HUES64 (cell line): ENCODE data around the gene SUPT5H.
"Not testable (repeated sequence)": the region's sequence is repeated elsewhere in the genome, so short reads cannot be mapped to it uniquely, and the experiment has no call there.

Source experiments
- H3K27ac ChIP-seq: 2 replicates; pipeline ENCODE4 v1.7.0; 2013; ENCODE audit warnings: low read depth, low read length, inconsistent platforms
- H3K27me3 ChIP-seq: 2 replicates; pipeline ENCODE4 v1.6.1; 2013; ENCODE audit warnings: mild to moderate bottlenecking, low read length; ENCODE audit not compliant: insufficient read depth
- H3K36me3 ChIP-seq: 2 replicates; pipeline ENCODE4 v1.6.1; 2013; ENCODE audit warnings: mild to moderate bottlenecking, low read length; ENCODE audit not compliant: insufficient read depth
- H3K4me1 ChIP-seq: 2 replicates; pipeline ENCODE4 v1.6.1; 2013; ENCODE audit warnings: mild to moderate bottlenecking, low read length, moderate library complexity; ENCODE audit not compliant: insufficient read depth
- H3K4me3 ChIP-seq: 2 replicates; pipeline ENCODE4 v1.5.1; 2013; ENCODE audit warnings: mild to moderate bottlenecking, low read length, moderate library complexity
- H3K9ac ChIP-seq: 2 replicates; pipeline ENCODE4 v1.6.1; 2013; ENCODE audit warnings: mild to moderate bottlenecking, low read depth, low read length
- H3K9me3 ChIP-seq: 2 replicates; pipeline ENCODE4 v1.6.1; 2013; ENCODE audit warnings: low read depth, low read length; ENCODE audit not compliant: insufficient read depth
- WGBS: fragments of 150-250, 120-280 bp; methylation state at CpG from one replicate; pipeline ENCODE4 v1.1.7; 2013; ENCODE audit warnings: missing lambda C conversion rate; 5-methylcytosine and 5-hydroxymethylcytosine counted together

SUPT5H gene

DNA sequence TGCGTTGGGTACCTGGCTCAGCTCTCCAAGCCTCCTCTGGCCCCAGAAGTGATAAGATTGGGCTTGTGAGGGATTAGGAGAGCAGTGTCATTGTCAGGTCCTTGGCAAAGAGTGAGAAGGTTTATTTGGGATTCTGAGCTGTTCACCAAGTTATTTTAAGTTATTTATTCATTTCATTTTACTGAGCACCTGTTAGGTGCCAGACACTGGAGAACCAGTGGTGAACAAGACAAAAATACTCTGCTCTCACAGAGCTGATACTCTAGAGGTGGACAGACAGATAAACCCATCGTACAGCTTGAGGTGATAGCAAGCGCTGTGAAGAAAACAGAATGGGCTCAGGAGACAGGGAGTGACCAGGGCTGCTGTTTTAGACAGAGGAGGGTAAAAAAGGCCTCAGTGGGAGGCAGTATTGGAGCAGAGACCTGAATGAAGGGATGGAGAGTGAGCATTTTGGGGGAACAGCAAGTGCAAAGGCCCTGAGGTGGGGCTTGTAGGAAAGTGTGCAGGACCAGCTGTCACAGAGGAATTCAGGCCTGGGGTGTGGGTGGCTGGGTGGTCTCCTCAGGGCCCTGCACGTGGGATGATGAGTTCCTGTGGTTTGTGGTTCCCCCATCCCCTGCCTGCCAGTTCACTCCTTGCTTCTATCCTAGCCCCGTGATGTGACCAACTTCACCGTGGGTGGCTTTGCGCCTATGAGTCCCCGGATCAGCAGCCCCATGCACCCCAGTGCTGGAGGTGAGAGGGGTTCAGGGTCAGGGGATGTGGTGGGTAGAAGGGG, 26.6 kb downstream of the SUPT5H start:
- no peaks in the 10 kb centered on the region for H3K9me3 ChIP-seq
- H3K4me3 ChIP-seq: no peak overlapping the region
- no peak overlapping the region for H3K9ac ChIP-seq
- no peak overlapping the region for H3K27ac ChIP-seq
- peaks cover 95% of the 10 kb centered on the region for H3K36me3 ChIP-seq
- no peaks in the 10 kb centered on the region for H3K27me3 ChIP-seq
- no peaks in the 10 kb centered on the region for H3K4me1 ChIP-seq
- WGBS: 94% methylated on average over 8 of the region's 8 CpGs

DNA sequence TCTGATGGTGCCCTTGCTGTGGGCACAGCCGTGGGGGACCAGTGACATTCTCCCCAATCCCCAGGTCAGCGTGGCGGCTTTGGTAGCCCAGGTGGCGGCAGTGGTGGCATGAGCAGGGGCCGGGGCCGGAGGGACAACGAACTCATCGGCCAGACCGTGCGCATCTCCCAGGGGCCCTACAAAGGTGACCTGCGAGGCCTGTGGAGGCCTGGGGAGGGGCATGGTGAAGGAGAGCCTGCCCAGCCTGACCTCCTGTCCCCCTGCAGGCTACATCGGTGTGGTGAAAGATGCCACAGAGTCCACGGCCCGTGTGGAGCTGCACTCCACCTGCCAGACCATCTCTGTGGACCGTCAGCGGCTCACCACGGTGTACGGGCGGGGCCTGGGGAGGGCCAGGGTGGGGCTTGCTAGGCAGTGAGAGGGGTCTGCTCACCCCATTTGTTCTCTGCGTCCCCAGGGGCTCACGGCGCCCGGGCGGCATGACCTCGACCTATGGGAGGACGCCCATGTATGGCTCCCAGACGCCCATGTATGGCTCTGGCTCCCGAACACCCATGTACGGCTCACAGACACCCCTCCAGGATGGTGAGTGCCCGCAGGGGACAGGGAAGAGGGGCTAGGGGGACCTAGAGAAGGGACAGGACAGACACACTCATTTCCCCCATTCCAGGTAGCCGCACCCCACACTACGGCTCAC, 27.5 kb downstream of the SUPT5H start:
- Histone ChIP-seq H3K9ac (no peak overlapping the region), H3K27me3 (no peaks in the 10 kb centered on the region), H3K4me3 (no peak overlapping the region), H3K36me3 (peaks cover 85% of the 10 kb centered on the region), H3K27ac (no peak overlapping the region), H3K9me3 (no peaks in the 10 kb centered on the region), H3K4me1 (no peaks in the 10 kb centered on the region)
- 96% methylated on average over 32 of the region's 32 CpGs for WGBS

DNA sequence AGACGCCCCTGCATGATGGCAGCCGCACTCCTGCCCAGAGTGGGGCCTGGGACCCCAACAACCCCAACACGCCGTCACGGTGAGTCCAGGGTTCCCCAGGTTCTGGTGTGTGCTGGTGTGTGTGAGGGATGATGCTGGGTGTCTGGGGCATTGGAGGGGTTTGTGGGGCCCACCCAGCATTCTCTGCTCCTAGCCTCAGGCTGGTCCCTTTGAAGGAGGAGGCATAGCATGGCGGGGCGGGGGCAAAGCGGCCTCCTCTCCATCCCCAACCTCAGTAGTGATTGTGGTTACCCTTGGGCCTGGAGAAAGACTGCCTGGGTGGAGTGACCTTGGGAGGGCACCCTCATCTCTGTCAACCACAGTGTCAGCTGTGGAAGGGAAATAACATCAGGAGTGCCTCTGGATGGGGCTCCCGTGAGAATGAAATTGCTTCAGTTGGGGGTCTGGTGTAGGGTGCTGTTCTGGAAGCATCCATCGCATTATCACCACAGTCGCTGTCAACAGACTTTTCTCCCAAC, 28.1 kb downstream of the SUPT5H start:
- Histone ChIP-seq H3K9ac (no peak overlapping the region), H3K9me3 (no peaks in the 10 kb centered on the region), H3K4me1 (no peaks in the 10 kb centered on the region), H3K27me3 (no peaks in the 10 kb centered on the region), H3K27ac (no peak overlapping the region), H3K36me3 (peaks cover 79% of the 10 kb centered on the region), H3K4me3 (no peak overlapping the region)
- WGBS: 94% methylated on average over 10 of the region's 11 CpGs

DNA sequence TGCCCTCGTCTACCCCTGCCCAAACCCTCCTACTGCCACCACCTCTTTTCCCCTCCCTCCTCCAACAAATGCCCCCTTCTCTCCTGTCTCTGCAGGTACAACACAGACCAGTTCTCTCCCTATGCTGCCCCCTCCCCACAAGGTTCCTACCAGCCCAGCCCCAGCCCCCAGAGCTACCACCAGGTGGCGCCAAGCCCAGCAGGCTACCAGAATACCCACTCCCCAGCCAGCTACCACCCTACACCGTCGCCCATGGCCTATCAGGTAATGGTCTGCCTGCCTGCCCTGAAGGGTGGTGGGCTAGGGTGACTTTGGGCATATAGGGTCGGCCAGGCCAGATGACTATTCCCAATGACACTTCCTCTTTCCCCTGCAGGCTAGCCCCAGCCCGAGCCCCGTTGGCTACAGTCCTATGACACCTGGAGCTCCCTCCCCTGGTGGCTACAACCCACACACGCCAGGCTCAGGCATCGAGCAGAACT, 28.8 kb downstream of the SUPT5H start:
- WGBS: 69% methylated on average over 9 of the region's 9 CpGs
- no peak overlapping the region for H3K4me3 ChIP-seq

DNA sequence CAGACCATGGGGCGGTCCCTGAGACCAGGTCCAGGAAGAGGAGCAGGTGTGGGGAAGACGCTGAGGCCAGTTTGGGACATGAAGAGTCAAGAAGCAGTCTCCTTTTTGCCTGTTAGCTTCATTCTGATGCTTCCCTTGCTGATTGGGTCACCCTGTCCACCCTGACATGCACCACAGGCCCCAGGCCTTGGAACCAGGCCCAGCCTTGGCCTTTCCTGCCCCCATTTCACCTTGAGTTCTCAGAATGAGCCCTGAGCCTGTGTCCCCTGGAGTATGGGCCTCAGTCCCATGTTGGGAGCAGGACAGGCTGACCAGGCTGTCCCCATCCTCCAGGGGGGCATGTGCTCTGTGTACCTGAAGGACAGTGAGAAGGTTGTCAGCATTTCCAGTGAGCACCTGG, 30.4 kb downstream of the SUPT5H start:
- no peaks in the 10 kb centered on the region for H3K9me3 ChIP-seq
- no peaks in the 10 kb centered on the region for H3K27me3 ChIP-seq
- WGBS: 95% methylated on average over 2 of the region's 2 CpGs
- 0 out of 2 replicates have a peak, but pooled peaks cover 7% of the 10 kb centered on the region for H3K4me1 ChIP-seq
- H3K4me3 ChIP-seq: no peak overlapping the region
- peaks cover 57% of the 10 kb centered on the region for H3K36me3 ChIP-seq
- H3K9ac ChIP-seq: no peak overlapping the region
- H3K27ac ChIP-seq: no peak overlapping the region

More for the DNA sequence above, 28.8 kb downstream of the SUPT5H start:
- Histone ChIP-seq H3K9me3 (no peaks in the 10 kb centered on the region), H3K4me1 (no peaks in the 10 kb centered on the region), H3K36me3 (peaks cover 72% of the 10 kb centered on the region), H3K27ac (no peak overlapping the region), H3K27me3 (no peaks in the 10 kb centered on the region), H3K9ac (no peak overlapping the region)

DNA sequence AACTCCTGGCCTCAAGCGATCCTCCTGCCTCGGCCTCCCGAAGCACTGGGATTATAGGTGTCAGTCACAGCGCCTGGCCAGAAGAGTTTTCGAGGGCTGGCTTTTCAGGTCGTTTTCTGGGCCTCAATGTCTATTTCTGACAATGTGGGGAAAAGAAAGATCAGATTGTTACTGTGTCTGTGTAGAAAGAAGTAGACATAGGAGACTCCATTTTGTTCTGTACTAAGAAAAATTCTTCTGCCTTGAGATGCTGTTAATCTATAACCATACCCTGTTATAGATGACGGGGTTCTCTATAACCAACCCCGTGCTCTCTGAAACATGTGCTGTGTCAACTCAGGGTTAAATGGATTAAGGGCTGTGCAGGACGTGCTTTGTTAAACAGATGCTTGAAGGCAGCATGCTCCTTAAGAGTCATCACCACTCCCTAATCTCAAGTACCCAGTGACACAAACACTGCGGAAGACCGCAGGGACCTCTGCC, 34.0 kb downstream of the SUPT5H start:
- H3K9me3 ChIP-seq, H3K4me3 ChIP-seq: not testable (repeated sequence)

DNA sequence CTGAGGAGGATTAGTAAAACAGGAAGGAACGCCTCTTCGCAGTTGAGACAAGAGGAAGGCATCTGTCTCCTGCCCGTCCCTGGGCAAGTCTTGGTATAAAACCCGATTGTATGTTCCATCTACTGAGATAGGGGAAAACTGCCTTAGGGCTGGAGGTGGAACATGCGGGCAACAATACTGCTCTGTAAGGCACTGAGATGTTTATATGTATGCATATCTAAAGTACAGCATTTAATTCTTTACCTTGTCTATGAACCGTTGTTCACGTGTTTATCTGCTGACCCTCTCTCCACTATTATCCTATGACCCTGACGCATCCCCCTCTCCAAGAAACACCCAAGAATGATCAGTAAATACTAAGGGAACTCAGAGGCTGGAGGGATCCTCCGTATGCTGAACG, 34.5 kb downstream of the SUPT5H start:
- Histone ChIP-seq H3K9ac (peak overlapping the region; percentile 19; the same call in 1 of the 2 replicates), H3K9me3 (no peaks in the 10 kb centered on the region), H3K36me3 (peaks cover 42% of the 10 kb centered on the region), H3K4me1 (0 out of 2 replicates have a peak, but pooled peaks cover 7% of the 10 kb centered on the region), H3K27ac (no peak overlapping the region; the same call in 1 of the 2 replicates), H3K27me3 (no peaks in the 10 kb centered on the region), H3K4me3 (peak overlapping the region; percentile 86)
- 74% methylated on average over 10 of the region's 10 CpGs for WGBS

More for the DNA sequence above, 34.0 kb downstream of the SUPT5H start:
- WGBS: 73% methylated on average over 11 of the region's 11 CpGs
- peaks cover 43% of the 10 kb centered on the region for H3K36me3 ChIP-seq
- H3K9ac ChIP-seq, H3K27me3 ChIP-seq, H3K27ac ChIP-seq, H3K4me1 ChIP-seq: not testable (repeated sequence)

DNA sequence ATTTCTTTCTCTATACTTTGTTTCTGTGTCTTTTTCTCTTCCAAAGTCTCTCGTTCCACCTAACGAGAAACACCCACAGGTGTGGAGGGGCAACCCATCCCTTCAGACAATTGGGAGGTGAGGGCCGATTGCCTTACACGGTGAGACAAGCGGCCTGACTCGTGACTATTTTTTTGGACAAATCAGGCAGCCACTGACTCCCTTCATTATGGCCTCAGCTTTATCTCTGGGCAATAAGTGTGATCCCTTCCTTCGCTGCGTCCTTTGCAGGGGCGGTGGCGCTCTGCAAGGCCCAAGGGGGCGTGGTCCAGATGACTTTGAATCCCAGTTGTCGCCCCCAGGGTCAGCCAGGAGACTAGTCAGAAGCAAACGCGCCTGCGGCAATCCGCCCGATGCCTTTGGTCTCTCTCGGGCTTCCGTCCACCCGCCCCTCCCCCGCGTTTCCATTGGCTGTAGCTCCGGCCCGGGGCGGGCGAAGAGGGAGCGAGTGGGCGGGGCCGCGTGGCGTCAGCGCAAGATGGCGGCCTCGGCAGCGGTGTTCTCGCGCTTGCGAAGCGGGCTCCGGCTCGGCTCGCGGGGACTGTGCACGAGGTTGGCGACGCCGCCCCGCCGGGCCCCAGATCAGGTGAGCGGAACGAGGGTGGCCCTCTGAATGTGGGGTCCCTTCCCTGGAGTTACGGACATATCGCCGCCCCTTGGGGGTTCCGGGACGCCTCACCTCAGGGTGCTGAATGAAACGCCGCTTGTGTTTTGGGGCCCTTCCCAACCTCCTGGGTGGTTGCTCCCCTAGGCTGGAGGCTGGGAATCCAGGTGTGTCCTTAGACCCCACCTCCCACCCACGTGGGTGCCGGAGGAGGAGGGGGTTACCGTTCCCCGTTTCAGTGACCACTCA, 35.2 kb downstream of the SUPT5H start, which contains the start of gene TIMM50:
TSS of gene TIMM50 (plus strand) at position 502 of the 892 bp plus-strand sequence. CDS start at position 518, 16 bp downstream.
- Histone ChIP-seq H3K4me3 (peak within 1 kb of the TSS; percentile 86), H3K27me3 (no peaks in the 10 kb centered on the region), H3K9ac (peak within 1 kb of the TSS; percentile 98), H3K4me1 (0 out of 2 replicates have a peak, but pooled peaks cover 7% of the 10 kb centered on the region), H3K36me3 (peaks cover 44% of the 10 kb centered on the region), H3K27ac (peak within 1 kb of the TSS; percentile 95), H3K9me3 (no peaks in the 10 kb centered on the region)
- WGBS: 3% methylated on average over 62 of the region's 62 CpGs

DNA sequence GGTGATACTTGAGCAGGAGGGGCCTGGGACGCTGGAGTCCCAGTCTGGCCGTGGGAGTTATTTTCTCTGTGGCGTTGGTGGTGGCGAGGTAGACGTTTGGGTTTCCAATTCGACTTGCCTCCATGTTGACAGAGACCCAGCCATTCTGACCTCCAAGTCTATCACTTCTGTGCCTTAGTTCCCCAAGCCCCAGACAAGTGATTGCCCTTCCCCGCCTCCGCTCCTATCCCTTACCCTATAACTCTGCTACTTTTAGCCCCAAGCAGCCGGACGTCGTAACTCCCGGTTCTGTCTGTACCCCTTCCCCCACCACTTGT, 35.8 kb downstream of the SUPT5H start:
- Histone ChIP-seq H3K36me3 (peaks cover 44% of the 10 kb centered on the region), H3K4me1 (0 out of 2 replicates have a peak, but pooled peaks cover 7% of the 10 kb centered on the region), H3K9me3 (no peaks in the 10 kb centered on the region), H3K4me3 (peak overlapping the region; percentile 86), H3K27ac (peak overlapping the region; percentile 95), H3K9ac (peak overlapping the region; percentile 98), H3K27me3 (no peaks in the 10 kb centered on the region)
- WGBS: 2% methylated on average over 12 of the region's 12 CpGs

DNA sequence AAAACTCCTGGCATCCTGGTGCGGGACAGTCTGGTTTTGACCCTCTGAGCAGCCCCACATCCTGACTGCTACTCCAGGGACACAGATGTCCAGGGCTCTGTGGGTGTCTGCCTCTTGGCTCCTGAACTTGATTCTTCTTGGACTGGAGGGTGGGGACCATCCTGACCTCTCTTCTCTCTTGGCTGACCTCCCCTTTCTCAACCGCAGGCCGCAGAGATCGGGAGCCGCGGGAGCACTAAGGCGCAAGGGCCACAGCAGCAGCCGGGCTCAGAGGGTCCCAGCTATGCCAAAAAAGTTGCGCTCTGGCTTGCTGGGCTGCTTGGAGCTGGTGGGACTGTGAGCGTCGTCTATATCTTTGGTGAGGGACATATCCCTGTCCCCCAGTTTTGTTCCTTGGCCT, 36.3 kb downstream of the SUPT5H start:
- Histone ChIP-seq H3K27ac (peak overlapping the region; percentile 18; the same call in 1 of the 2 replicates), H3K4me1 (0 out of 2 replicates have a peak, but pooled peaks cover 7% of the 10 kb centered on the region)
- 87% methylated on average over 11 of the region's 11 CpGs for WGBS

More for the DNA sequence above, 36.3 kb downstream of the SUPT5H start:
- peak overlapping the region; percentile 98 for H3K9ac ChIP-seq
- H3K27me3 ChIP-seq: no peaks in the 10 kb centered on the region
- H3K36me3 ChIP-seq: peaks cover 44% of the 10 kb centered on the region
- H3K9me3 ChIP-seq: no peaks in the 10 kb centered on the region
- H3K4me3 ChIP-seq: peak overlapping the region; percentile 86
